SK-N-SH treated with all-trans-retinoic acid at 6 μM for 48 hours (cell line): ENCODE data around the gene CLCN7.

Source experiments
- CREB5 ChIP-seq: fragments of 250-450 bp; sonication (Bioruptor Pico); IDR thresholded peaks from 2 replicates; pipeline ENCODE4 v1.5.1; 2020; ENCODE audit warnings: low read depth, mild to moderate bottlenecking, moderate library complexity
- ISL1 ChIP-seq: fragments of 250-450 bp; sonication (Bioruptor Pico); IDR thresholded peaks from 2 replicates; pipeline ENCODE4 v2.1.2; 2022; ENCODE audit warnings: mild to moderate bottlenecking, moderate library complexity
- PATZ1 ChIP-seq: fragments of 250-450 bp; sonication (Bioruptor Pico); IDR thresholded peaks from 2 replicates; pipeline ENCODE4 v1.8.0; 2020; ENCODE audit warnings: mild to moderate bottlenecking, moderate library complexity, borderline replicate concordance
- POU6F1 ChIP-seq: fragments of 250-450 bp; sonication (Bioruptor Pico); IDR thresholded peaks from 2 replicates; pipeline ENCODE4 v1.8.0; 2021; ENCODE audit warnings: low read depth, mild to moderate bottlenecking, moderate library complexity, borderline replicate concordance
- PPARA ChIP-seq: fragments of 250-450 bp; sonication (Bioruptor Pico); IDR thresholded peaks from 2 replicates; pipeline ENCODE4 v1.5.0; 2020; ENCODE audit warnings: mild to moderate bottlenecking, borderline replicate concordance
- TCF4 ChIP-seq: fragments of 250-450 bp; sonication (Bioruptor Pico); IDR thresholded peaks from 2 replicates; pipeline ENCODE4 v1.8.0; 2021; ENCODE audit warnings: mild to moderate bottlenecking, moderate library complexity, borderline replicate concordance
- TF ChIP-seq, protein P1 (sequence below): fragments of 250-450 bp; sonication (Bioruptor Pico); IDR thresholded peaks from 2 replicates; pipeline ENCODE4 v1.5.0; 2020; ENCODE audit warnings: mild to moderate bottlenecking, moderate library complexity

DNA sequence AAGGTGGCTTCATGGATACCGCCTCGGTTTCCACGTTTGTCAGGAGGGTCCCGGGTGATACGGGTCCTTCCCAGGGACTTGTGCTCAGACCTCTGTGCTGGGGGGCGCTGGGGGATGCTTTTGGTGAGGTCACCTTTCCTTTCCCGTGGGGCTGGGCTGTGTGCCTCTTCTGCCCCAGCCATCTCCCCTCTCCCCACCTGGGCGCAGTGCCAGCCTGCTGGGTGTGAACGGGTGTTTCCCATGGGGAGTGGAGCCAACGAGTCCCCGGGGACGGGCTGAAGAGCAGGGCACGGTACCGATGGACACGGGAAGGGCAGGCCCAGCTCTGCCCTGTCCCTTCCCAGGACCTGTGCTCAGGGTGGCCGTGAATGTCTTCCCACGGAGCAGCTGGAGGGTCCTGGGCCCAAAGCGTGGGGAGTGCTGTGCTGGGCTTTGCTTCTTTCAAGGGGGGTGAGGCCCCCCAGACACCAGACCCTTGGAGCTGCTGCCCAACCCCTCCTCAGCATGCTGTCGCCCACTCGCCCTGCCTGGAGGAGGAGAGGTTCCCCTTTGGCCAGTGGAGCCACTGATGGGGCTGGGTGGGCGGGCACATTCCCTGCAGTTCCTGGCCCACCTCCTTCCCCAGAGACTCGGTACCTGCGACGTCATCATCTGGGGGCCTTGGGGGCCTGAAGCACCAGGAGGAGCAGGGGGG lies 33.8 kb upstream of the CLCN7 start:
- no peak for TF ChIP-seq TCF4 (CRISPR knock-in tag)
- no peak for TF ChIP-seq POU6F1 (CRISPR knock-in tag)
- no peak for TF ChIP-seq PATZ1 (CRISPR knock-in tag)
- TF ChIP-seq CREB5 (CRISPR knock-in tag) = no peak
- TF ChIP-seq, protein P1, sequence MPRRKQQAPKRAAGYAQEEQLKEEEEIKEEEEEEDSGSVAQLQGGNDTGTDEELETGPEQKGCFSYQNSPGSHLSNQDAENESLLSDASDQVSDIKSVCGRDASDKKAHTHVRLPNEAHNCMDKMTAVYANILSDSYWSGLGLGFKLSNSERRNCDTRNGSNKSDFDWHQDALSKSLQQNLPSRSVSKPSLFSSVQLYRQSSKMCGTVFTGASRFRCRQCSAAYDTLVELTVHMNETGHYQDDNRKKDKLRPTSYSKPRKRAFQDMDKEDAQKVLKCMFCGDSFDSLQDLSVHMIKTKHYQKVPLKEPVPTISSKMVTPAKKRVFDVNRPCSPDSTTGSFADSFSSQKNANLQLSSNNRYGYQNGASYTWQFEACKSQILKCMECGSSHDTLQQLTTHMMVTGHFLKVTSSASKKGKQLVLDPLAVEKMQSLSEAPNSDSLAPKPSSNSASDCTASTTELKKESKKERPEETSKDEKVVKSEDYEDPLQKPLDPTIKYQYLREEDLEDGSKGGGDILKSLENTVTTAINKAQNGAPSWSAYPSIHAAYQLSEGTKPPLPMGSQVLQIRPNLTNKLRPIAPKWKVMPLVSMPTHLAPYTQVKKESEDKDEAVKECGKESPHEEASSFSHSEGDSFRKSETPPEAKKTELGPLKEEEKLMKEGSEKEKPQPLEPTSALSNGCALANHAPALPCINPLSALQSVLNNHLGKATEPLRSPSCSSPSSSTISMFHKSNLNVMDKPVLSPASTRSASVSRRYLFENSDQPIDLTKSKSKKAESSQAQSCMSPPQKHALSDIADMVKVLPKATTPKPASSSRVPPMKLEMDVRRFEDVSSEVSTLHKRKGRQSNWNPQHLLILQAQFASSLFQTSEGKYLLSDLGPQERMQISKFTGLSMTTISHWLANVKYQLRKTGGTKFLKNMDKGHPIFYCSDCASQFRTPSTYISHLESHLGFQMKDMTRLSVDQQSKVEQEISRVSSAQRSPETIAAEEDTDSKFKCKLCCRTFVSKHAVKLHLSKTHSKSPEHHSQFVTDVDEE (CRISPR knock-in tag) = no peak
- no peak for TF ChIP-seq ISL1 (CRISPR knock-in tag)
- no peak for TF ChIP-seq PPARA
